Activated CD8-positive, alpha-beta memory T cell treated with anti-CD3 and anti-CD28 coated beads for 24 hours (primary cell): ENCODE data around the gene C19orf81.

Experiments
- DNase-seq: peaks from one replicate; pipeline ENCODE4 v3.0.0-alpha.2; 2020

The C19orf81 gene

DNA sequence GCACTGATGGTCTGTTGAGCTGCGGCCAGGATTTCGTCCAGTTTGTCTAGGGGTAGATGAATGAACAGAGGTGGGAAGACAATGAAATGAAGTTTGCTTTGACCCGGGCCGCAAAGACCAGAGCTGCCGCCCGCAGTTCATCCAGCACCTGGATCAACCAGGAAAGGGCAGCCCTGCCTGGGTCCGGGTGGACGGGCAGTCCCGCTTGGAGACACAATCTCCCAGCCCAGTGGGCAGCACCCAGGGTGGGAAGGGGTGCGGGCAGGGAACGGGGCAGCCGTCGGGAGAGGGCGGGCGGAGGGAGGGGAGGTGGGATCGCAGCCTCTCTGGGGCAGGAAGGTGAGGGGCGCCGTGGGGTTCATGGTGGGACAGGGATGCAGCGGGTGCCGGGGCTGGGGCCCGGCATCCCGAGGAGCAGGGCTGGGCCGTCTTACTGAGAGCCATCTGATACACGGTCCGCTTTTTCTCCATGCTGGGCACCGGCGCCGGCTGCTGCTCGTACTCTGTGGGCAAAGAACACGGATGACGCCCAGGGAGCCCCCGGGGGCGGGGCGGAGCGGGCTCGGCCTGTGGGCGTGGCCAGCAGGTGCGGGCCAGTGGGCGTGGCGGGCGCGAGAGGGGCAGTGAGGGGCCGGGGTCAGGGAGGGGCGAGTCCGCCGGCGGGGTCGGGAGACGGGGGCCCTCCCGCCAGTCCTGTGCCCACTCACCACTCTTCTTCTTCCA, 37.2 kb downstream of the C19orf81 start:
- no peak for DNase-seq

DNA sequence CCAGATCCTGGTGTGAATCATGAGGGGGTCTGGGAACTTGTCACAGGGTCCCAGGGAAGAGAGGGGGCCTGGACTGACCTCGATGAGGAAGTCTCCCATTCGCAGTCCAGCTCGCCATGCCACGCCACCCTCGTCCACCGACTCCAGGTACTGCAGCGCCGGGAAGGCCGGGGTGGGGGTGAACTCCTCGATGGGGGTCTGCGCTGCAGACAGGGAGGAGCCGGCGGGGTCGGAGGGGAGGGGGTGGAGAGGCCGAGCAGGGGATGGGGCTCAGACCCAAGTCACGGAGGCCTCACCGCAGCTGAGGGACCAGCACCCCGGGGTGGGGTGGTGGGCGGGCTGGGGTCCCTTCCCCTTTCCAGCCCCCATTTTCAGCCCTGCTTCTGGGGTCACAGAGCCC, 39.5 kb downstream of the C19orf81 start:
- no peak for DNase-seq

DNA sequence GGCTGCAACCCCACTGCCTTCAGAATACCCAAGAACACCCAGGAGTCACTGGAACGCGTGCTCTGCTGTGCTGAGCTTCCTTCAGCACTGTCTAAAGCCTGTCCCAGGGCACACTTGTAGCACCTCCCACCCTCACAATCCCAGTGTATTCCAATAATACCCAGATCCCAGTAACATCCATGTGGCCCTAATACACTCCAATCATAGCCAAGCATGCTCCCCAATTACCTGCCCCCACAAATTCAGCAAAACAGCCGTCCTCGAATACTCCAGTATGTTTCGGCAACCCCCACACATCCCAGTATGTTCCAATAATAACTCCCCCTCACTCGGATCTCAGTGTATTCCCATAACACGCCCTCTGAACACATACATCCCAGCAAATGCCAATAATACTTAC, 41.2 kb downstream of the C19orf81 start:
- DNase-seq: no peak

DNA sequence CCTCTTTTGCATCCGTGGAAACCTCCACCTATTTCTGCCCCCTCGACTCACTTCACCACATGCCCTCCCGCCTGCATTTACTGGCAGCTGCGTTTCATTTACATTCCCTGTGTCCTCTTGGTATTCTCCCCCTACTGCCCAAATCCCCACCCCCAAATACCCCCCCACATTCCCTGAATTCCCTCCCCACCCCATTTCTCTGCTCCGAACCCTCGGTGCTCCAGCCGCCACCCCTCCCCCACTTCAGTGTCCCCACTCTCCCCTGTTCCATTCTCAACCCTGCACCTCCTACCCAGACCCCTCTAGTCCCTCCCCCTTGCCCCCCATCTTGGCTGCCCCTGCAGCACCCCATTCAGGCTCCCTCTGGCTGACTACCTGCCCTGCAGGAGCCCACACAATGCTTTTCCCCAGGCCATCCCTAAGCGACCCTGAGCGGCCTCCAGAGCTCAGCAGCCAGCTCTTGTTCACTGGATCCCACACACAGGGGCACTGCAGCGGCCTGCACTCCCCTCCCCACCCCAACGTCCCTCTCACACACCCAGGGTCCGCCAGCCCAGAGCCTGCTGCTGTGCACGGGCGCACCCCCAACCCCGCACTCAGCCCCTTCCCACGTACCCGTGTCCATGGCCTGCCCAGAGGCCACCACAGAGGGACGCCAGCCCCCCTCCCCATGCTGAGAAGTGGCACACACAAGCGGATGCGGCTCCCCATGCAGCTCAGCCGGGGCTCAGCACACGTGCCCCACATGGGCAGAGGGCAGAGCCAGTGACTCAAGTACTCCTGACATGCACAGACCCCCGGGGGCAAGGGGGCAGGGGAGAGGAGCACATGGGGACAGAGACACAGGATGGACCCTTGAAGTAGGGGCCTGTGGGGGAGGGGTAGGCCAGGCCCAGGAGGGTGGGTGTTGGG, 44.1 kb downstream of the C19orf81 start:
- no peak for DNase-seq

DNA sequence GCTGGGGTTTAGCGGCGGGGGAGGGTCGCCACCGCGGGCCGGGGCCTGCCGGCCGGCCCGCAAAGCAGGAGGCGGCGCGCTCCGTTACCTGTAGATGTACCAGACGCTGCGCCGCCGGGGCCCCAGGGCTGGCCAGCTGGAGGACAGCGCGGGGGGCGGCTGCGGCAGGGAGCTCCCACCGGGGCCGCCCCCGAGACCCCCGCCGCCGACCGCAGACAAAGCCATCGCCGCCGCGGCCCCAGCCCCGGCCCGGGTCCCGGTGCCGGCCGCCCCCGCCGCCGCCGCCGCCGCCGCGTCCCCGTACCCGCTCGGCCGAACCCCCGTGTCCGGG, 45.5 kb downstream of the C19orf81 start:
- DNase-seq: no peak

DNA sequence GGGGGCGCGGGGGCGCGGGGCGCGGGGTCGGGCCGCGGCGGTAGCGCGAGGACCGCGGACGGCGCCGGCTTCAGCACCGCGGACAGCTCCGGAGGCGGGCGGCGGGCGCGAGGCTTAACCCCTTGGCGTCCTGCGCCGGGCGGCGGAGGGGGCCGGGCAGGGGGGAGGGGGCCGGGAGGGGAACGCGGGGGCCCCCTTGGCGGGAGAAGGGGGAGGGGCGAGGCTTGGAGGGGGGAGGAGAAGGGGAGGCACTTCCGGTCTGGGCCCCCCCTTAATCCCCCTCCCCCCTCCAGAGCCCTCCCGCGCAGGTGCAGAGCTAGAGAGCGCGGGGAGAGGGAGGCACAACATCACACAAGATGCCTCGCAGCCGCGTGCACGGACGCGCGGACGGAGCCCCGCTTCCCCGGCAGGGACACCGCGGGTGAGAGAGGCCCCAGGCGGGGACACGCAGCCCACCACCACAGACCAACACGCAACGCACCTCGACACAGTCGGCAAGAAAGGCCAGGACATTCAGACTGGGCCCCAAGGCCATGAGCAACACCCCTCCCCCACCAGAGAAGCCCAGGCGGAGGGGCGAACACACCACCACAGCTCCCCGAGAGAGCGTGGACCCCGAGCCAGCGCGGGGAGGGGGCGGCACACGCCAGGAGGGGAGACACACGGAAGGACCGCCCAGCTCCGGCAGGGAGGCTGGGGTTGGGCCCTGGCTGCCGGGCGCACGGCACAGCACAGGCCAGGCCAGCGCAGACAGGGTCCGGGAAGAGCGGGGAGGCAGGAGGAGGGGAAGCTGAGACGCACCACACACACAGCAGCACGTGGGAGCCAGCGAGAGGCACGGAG, 46.2 kb downstream of the C19orf81 start:
- DNase-seq: peak; percentile 67

DNA sequence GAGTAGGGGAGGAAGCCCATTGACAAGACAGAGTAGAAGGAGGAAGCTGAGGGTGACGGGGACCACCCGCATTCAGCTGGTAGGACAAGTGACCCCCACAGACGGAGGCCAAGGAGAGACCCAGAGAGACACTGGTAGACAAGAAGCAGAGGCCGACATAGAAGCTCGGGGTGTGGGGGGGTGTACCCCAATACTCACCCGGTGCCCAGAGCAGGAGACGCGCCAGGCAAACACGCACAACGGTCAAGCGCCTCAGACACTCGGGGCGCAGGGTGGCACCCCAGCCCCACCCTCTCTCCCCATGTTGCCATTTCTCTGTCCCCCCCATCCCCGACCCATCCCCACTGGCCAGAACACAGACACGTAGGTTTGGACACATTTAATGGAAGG, 46.8 kb downstream of the C19orf81 start:
- no peak for DNase-seq

DNA sequence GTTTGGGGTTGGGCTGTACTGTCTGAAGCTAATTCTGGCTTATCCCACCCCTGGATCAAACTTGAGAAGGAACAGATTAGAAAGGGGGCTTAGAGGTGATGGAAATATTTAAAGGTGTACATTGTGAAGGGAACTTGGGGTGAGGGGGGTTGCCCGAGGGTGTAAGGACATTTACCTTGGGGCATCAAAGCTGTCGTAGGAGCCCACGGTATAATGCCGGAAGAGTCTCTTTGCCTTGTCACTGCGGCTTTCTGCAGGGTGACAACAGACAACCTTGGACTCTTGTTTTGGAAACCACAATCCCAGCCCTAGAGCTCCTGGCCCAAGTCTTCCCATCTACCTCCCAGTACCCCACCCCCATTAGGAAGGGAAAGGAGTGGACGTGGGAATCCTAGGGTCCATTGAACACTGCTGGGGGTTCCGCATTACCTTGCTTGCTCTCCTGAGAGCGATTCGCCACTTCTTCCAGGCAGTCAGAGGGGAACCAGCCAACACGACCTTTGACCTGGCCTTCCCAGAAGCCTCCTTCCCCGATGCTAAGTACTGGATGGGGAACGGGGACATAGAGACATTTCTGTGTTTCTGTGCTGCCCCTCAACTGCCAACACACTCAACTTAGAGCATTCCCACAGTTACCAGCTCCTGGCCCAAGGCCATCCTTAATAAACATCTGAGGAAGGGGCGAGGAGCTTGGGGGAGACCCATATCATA, 48.3 kb downstream of the C19orf81 start:
- DNase-seq: no peak

DNA sequence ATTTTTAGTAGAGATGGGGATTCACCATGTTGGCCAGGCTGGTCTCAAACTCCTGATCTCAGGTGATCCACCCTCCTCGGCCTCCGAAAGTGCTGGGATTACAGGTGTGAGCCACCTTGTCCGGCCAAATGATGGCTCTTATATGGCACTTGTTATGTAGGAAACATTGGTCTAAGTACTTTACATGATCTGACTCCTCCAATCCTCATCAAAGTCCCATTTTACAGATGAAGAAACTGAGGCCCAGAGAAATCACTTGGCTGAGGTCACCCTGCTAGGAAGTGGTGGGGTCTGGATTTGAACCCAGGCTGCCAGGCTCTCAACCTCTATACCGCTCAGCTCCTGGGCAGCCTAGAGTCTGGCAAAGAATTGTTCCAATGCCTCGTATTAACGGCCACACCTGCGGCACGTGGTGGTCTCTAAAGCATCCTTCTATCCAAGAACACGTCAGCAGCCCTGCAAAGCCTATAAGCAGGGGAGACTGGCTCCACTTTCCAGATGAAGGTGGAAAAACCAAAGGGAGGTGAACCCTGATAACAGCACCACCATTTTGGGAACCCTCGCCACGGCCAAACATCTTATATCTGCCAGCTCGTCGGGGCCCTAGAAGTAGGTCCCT, 52.2 kb downstream of the C19orf81 start:
- DNase-seq: no peak

DNA sequence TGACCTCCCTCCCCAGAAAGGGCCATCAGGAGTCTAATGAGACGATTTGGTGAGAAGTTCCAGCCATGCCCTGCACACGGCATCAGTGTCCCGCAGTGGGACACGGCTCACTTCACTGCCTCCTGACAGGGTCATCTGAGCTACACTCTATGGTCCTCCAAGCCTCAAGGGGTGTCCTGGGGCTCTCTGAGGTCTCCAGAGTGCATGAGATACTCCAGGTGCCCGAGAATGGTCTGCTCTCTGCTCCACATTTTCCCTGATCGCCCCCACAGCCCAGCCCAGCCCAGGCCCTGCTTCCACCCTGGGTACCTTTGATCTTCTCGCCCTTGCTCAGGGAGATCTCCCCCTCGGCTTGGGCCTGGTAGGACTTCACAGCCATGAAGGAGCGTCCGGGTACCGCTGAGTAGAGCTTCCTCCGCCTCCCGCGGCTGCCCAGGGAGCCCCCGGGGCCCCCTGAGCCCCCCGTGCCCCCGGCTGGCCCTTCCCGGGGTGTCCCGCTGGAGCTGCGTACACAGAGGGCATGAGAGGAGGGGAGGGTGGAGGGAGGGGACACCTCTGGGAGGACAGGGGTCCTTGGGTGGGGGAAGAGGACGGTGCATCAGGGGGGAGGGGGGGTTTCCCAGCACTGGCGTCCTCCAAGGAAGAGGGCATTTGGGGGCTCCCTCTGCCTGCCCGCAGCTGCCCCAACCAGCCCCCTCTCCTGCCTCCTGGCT, 53.1 kb downstream of the C19orf81 start:
- DNase-seq: no peak

DNA sequence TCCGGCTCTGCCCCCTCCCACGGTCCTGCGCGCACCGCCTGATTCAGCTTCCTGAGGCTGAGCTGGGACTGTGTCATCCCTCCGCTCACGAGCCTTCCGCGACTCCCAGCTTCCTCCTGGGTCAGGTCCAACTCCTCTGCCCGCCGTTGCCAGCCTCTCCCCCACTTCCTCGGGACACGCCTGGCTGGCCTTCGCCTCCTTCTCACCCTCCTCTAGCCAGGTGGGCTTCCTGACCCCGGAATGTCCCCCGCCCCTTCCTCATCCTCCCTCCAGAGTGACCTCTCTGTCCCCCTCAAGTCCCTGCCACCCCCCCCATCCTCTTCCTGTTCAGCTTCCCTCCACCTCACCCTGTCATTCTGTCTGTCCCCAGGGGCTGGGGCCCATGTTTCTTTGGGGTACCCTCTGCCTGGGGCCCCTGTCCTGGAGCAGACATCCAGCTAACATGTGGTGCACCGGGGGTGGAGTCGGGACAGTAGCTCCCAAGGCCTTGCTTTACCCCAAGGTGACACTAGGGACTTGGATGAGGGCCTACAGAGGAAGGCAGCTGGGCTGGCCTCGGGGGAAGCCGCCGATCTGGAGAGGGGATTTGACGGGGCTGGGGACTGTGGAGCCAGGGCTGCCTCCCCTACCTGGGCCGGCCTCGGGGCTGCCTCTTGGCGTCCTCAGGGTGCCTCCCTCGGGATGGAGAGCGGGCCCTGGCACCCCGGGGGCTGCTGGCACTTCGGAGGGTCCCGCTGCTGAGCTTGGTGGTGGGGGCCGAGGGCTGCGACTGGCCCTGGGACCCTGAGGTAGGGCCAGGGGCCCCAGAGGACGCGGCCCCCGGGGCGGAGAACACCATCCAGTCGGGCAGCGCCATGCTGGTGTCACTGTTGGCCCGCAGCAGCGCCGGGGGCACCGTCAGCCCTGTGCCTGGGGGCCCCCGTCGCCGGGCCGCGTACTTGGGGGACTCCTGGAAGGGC, 53.9 kb downstream of the C19orf81 start:
- no peak for DNase-seq

DNA sequence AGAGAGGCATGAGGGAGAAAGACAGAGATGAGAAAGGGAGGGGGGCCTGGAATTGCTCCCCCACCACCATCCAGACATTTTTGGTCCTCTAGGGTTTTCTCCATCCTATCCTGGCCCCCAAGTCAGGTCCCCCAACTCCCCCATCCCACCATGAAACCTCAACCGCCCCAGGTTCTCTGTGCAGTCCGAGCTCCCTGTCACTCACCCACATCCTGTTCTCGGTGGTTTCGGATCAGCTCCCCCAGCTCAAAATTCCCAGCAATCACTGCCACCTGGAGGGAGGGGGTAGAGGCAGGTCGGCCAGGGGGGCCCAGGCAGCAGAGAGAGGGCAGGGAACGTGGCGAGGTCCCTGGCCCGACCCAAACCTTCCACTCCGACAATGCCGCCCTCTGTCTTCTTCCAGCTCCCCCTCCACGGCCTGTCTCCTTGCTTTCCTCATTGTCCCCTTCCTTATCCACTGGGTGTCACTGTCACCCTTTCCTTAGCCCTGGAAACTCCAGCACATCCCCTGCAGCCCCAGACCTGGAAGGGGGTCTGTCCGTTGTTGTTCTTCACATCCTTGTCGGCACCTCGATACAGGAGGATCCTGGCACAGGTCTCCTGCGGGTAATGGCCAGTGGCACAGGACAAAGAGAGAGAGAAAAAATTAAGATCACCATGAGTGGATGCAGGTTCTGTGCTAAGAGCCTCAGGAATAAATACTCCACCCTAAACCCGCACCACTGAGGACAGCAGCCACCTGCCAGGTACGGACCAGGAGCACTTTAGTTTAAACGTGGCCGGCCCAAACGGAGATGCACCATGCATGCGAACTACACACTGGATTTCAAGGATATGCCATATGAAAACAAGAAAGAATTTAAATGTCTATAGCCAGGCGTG, 54.9 kb downstream of the C19orf81 start:
- no peak for DNase-seq

DNA sequence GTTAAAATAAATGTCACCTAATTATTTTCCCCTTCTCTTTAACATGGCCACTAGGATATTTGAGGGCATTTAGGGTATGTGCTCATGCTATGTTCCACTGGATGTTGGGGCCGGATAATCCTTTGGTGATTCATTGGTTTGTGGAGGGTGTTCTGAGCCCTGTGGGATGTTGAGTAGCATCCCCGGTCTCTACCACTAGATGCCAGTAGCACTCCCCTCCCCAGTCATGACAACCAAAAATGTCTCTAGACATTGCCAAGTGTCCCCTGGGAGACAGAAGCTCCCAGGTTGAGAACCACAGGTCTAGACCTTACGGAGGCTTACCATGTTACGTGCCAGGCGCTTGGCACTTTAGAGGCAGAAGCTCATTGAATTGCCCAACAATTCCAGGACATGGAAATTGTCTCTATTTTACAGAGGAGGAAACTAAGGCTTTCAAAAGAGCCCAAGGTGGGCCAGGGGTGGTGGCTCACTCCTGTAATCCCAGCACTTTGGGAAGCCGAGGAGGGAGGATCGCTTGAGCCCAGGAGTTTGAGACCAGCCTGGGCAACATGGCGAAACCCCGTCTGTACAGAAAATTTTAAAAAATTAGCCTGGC, 56.3 kb downstream of the C19orf81 start:
- no peak for DNase-seq

DNA sequence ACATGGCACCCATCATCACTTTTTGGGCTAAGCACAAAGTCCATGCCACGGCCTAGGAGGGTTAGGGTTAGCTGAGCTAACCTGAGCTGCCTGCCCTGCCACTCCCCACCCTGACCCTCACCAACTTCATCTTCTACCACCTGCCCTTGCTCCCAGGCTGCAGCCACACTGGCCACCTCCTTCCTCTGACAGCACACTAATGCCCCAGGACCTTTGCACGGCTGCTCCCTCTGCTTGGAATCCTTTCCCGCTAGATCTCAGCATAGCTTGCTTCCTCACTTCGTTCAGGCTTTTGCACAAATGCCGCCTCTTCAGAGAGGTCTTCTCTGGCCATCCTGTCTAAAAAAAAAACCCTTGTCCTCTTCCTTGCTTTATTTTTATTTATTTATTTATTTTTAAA, 57.1 kb downstream of the C19orf81 start:
- no peak for DNase-seq

DNA sequence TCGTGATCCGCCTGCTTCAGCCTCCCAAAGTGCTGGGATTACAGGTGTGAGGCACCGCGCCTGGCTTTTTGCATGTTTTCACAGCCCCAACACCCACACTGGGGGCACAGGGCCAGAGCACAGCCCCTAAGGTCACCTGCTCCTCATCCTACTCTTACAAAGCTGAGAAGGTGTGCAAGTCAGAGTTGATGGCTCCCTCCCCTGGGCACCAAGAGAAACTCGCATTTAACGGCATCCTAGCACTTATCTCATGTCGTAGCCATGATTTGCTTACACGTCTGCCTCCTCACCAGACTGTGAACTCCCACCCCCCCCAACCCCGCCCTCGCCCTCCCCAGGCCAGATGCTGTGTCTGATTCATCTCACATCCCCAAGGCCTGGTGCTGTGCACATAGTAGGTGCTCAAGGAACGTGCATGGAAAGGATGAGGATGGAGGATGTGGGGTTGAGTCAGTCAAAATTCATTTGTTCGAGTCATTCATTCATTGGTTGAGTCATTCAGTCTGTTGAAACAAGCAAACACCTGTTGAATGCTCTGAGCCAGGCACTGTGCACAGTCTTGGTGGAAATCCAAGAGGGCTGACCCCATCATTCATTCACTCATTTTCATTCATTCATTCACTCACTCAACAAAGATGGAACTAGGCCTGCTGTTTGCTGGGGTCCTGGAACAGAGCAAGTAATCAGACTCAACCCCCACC, 59.1 kb downstream of the C19orf81 start:
- DNase-seq: no peak
